B cell (primary cell): Measurements from ENCODE around the gene ATP8A1. TPM values are rescaled to one million over a fixed set of nuclear protein-coding genes. Genes with fewer than 3 reads are reported as not detected.

Source experiments
- ATAC-seq: fragments of 200-7000 bp; cut with Tn5 transposase; one replicate; pipeline ENCODE4 v1.10.0; 2021; ENCODE audit warnings: low read depth, mild to moderate bottlenecking, moderate number of reproducible peaks, moderate library complexity
- CTCF ChIA-PET: fragments of 350-600 bp; sonication (Branson Sonifier 250); formaldehyde crosslinking; loops from one replicate; lab custom pipeline; 2021; ENCODE audit warnings: antibody characterized with exemption, inconsistent platforms; lab: Charles Lee
- POLR2A ChIA-PET: fragments of 350-600 bp; sonication (Branson Sonifier 250); formaldehyde crosslinking; loops from one replicate; lab custom pipeline; 2021; ENCODE audit warnings: antibody characterized with exemption; lab: Charles Lee
- DNase-seq: peaks from one replicate; pipeline ENCODE4 v3.0.0; 2013
- H2AFZ ChIP-seq: 2 replicates; pipeline ENCODE4 v1.6.1; 2012; ENCODE audit warnings: mild to moderate bottlenecking, low read depth, low read length; ENCODE audit not compliant: insufficient read depth, poor library complexity, severe bottlenecking
- H3K27ac ChIP-seq, 2 donors: 1 replicate in 1 of 2; 2 replicates in 1 of 2; pipeline ENCODE4 v1.5.1; 2012 to 2013; ENCODE audit warnings: low read length in 2 of 2, mild to moderate bottlenecking in 2 of 2, moderate library complexity in 1 of 2
- H3K27me3 ChIP-seq, 4 experiments: fragments of 200-600 bp in 1 of 4; sonication (generic) in 1 of 4; replicated peaks in 1 of 4; 1 replicate in 2 of 4; 2 replicates in 2 of 4; pipeline versions ENCODE4 v1.6.1 to v1.7.0; 2013 to 2016; ENCODE audit warnings: low read length in 3 of 4, mild to moderate bottlenecking in 2 of 4, mixed read lengths in 1 of 4, moderate library complexity in 1 of 4; ENCODE audit not compliant: insufficient read depth in 4 of 4, control insufficient read depth in 3 of 4; ENCODE audit errors: control extremely low read depth in 1 of 4
- H3K36me3 ChIP-seq, 2 experiments: replicated peaks in 1 of 2; 1 replicate in 1 of 2; 2 replicates in 1 of 2; pipeline versions ENCODE4 v1.6.1 to v1.7.1; 2013; ENCODE audit warnings: low read length in 1 of 2; ENCODE audit not compliant: insufficient read depth in 2 of 2, control insufficient read depth in 1 of 2; ENCODE audit errors: control extremely low read depth in 1 of 2, extremely low read depth in 1 of 2
- H3K4me1 ChIP-seq, 2 donors: fragments of 200-600 bp in 1 of 2; sonication (generic) in 1 of 2; 1 replicate in 1 of 2; 2 replicates in 1 of 2; pipeline versions ENCODE4 v1.5.1 to v1.6.1; 2013 to 2017; ENCODE audit warnings: low read length in 2 of 2; ENCODE audit not compliant: control insufficient read depth in 2 of 2, insufficient read depth in 2 of 2
- H3K4me2 ChIP-seq: replicated peaks from 2 replicates; pipeline ENCODE3; 2012; ENCODE audit warnings: mild to moderate bottlenecking, low read depth, low read length; ENCODE audit not compliant: poor library complexity, severe bottlenecking
- H3K4me3 ChIP-seq, 5 experiments: fragments of 200-600 bp in 1 of 5; sonication (generic) in 1 of 5; 1 replicate in 3 of 5; 2 replicates in 2 of 5; pipeline versions ENCODE4 v1.5.1 to v1.7.0; 2011 to 2016; ENCODE audit warnings: low read length in 4 of 5, mild to moderate bottlenecking in 4 of 5, low read depth in 2 of 5, control low read depth in 1 of 5, moderate library complexity in 1 of 5; ENCODE audit not compliant: insufficient read depth in 1 of 5; ENCODE audit errors: control extremely low read depth in 1 of 5, extremely low read depth in 1 of 5
- H3K79me2 ChIP-seq: fragments of 200-600 bp; sonication (generic); one replicate; pipeline ENCODE4 v1.6.0; 2016; ENCODE audit warnings: low read length; ENCODE audit not compliant: control insufficient read depth, insufficient read depth
- H3K9ac ChIP-seq: fragments of 200-600 bp; sonication (generic); 2 replicates; pipeline ENCODE4 v1.6.1; 2017; ENCODE audit warnings: mild to moderate bottlenecking, low read length, moderate library complexity
- H3K9me3 ChIP-seq, 3 donors: one replicate each; pipeline versions ENCODE4 v1.6.1 to v1.7.1; 2013; ENCODE audit warnings: low read length in 2 of 3; ENCODE audit not compliant: control insufficient read depth in 2 of 3, insufficient read depth in 1 of 3; ENCODE audit errors: control extremely low read depth in 1 of 3
- H4K20me1 ChIP-seq: 2 replicates; pipeline ENCODE4 v1.6.0; 2012; ENCODE audit warnings: mild to moderate bottlenecking, low read length; ENCODE audit not compliant: insufficient read depth, control insufficient read depth, poor library complexity, severe bottlenecking
- H3K27ac Mint-ChIP-seq: one replicate; pipeline ENCODE4 v1.8.0; 2021; ENCODE audit warnings: mixed read lengths
- H3K27me3 Mint-ChIP-seq: one replicate; pipeline ENCODE4 v1.8.0; 2021; ENCODE audit warnings: mixed read lengths
- H3K4me1 Mint-ChIP-seq: one replicate; pipeline ENCODE4 v1.8.0; 2021; ENCODE audit warnings: mixed read lengths
- H3K4me3 Mint-ChIP-seq: one replicate; pipeline ENCODE4 v1.8.0; 2021; ENCODE audit warnings: mixed read lengths
- H3K9me3 Mint-ChIP-seq: one replicate; pipeline ENCODE4 v1.8.0; 2022; ENCODE audit warnings: mixed read lengths; ENCODE audit not compliant: insufficient read depth
- CTCF ChIP-seq: fragments of 200-600 bp; IDR thresholded peaks from one replicate; pipeline ENCODE4 v1.8.0; 2022; ENCODE audit warnings: antibody characterized with exemption, mild to moderate bottlenecking
- EZH2 ChIP-seq: IDR thresholded peaks from 2 replicates; pipeline ENCODE4 v1.6.1; 2012; ENCODE audit warnings: borderline replicate concordance, low read depth, mild to moderate bottlenecking, moderate library complexity, low read length; ENCODE audit not compliant: insufficient read depth, poor library complexity, severe bottlenecking
- WGBS: methylation state at CpG from one replicate; pipeline ENCODE4 v1.1.5; 2013; ENCODE audit warnings: missing lambda C conversion rate; ENCODE audit not compliant: insufficient coverage; 5-methylcytosine and 5-hydroxymethylcytosine counted together
- intact Hi-C: fragments of 100-400 bp; cut with micrococcal nuclease; formaldehyde crosslinking; loops from one replicate; pipeline ENCODE4 v1.10.0; 2022
- polyA plus RNA-seq: library from polyadenylated mRNA; depleted of rRNA; stranded (reverse); fragments of >200 nt; gene quantifications from 2 replicates; pipeline ENCODE4 v1.2.3, GENCODE V29; 2012
- total RNA-seq, 2 donors: library from RNA; stranded (reverse); fragments of 120-200 nt in 1 of 2; gene quantifications; 1 replicate in 1 of 2; 2 replicates in 1 of 2; pipeline versions ENCODE4 v1.2.3 to v1.2.4, GENCODE V29; 2013 to 2022

ATP8A1 gene
- total and polyA plus RNA-seq, 2 donors (not counting 1 experiment from before 2014, with no cell fraction given): 28.7 to 51.8 TPM

GRCh38 chr4:42484630-42485029 is 172.3 kb downstream of the ATP8A1 start:
- CTCF ChIA-PET: no interaction called here
- ATAC-seq: no peak

More at GRCh38 chr4:42484630-42485029, 172.3 kb downstream of the ATP8A1 start:
- H3K36me3 ChIP-seq: peaks cover 8 to 23% of the 10 kb centered on the region in 2 experiments
- POLR2A ChIA-PET: no interaction called here
- no peaks in the 10 kb centered on the region for H3K4me1 Mint-ChIP-seq
- no peak overlapping the region for H3K27ac Mint-ChIP-seq
- H3K27me3 Mint-ChIP-seq: no peaks in the 10 kb centered on the region
- no peaks in the 10 kb centered on the region for H3K9me3 Mint-ChIP-seq
- WGBS: no CpG with 5 or more reads among the region's 4 CpGs
- no peak for TF ChIP-seq EZH2
- no peak for TF ChIP-seq CTCF
- DNase-seq: no peak
- H3K27me3 ChIP-seq: no peaks in the 10 kb centered on the region
- no peak overlapping the region for H2AFZ ChIP-seq
- H3K9me3 ChIP-seq: no peaks in the 10 kb centered on the region
- intact Hi-C loops: no loop called here
- H3K27ac ChIP-seq: no peak overlapping the region
- no peak overlapping the region for H3K4me3 Mint-ChIP-seq
- no peak overlapping the region for H3K4me2 ChIP-seq
- no peak overlapping the region for H3K9ac ChIP-seq
- no peaks in the 10 kb centered on the region for H3K4me1 ChIP-seq
- no peaks in the 10 kb centered on the region for H4K20me1 ChIP-seq
- no peaks in the 10 kb centered on the region for H3K79me2 ChIP-seq
- H3K4me3 ChIP-seq: no peak overlapping the region
